Measurements from ENCODE around the gene DPEP3. TPM values are rescaled to one million over a fixed set of nuclear protein-coding genes. Genes with fewer than 3 reads are reported as not detected.

Gene DPEP3
- total and polyA plus RNA-seq, 10 of the 15 experiments (the other 5 are each of a cell fraction or from before 2014, with no cell fraction given): not detected

GRCh38 chr16:67951485-67951884 is 28.8 kb downstream of the DPEP3 start:
- no peak overlapping the region for H2AFZ ChIP-seq (ENCODE audit: control insufficient read depth, low read depth, low read length)
- H3K27ac ChIP-seq (ENCODE audit: control insufficient read depth, insufficient read depth): no peak overlapping the region
- intact Hi-C loops (cut with micrococcal nuclease; ENCODE audit: unreplicated experiment): no loop called here
- ChIA-PET CTCF (interaction anchor here (1.4 to 1.9 kb wide), 2 partner anchors 67 to 89 kb away, joined by 3 to 5 read pairs; partner anchors contain the start of gene NRN1L), RAD21 (ENCODE audit: unreplicated experiment) (no interaction called here), SMC1A (ENCODE audit: uncharacterized antibody, unreplicated experiment) (no interaction called here), POLR2A (no interaction called here)
- FAIRE-seq (no peak), DNase-seq (ENCODE audit: low read depth, low spot score) (no peak), ATAC-seq (no peak)
- no TSS peak for BruUV-seq (replicated peaks)
- no peak overlapping the region for H3K9ac ChIP-seq (ENCODE audit: control insufficient read depth, insufficient read depth, low read length)
- TF ChIP-seq CHD4 (IDR thresholded peaks at IDR 0.05) (no peak), HSF1 (IDR thresholded peaks at IDR 0.05; ENCODE audit: low read depth, low read length) (no peak), SUZ12 (IDR thresholded peaks at IDR 0.05; ENCODE audit: unreplicated experiment) (no peak), SREBF2 (IDR thresholded peaks at IDR 0.05; ENCODE audit: low read length) (no peak), ZZZ3 (IDR thresholded peaks at IDR 0.05; ENCODE audit: control insufficient read depth, insufficient read length, low read depth) (no peak), BCLAF1 (IDR thresholded peaks at IDR 0.05) (no peak)
- in situ Hi-C loops (cut with MboI): no loop called here
- H3K9me3 ChIP-seq (replicated peaks; ENCODE audit: control insufficient read depth, insufficient read depth, low read length): no peaks in the 10 kb centered on the region
- no peak overlapping the region for H3K4me3 ChIP-seq
- no peaks in the 10 kb centered on the region for H3K27me3 ChIP-seq (replicated peaks in 1 of 2; ENCODE audit: control insufficient read depth in 2 of 2, insufficient read depth in 2 of 2, low read length in 1 of 2)
- no peaks in the 10 kb centered on the region for H3K79me2 ChIP-seq (ENCODE audit: control insufficient read depth, insufficient read depth, low read length)
- H3K4me1 ChIP-seq (ENCODE audit: control insufficient read depth, insufficient read depth, low read length): peaks cover 3% of the 10 kb centered on the region; the same call in 1 of the 2 replicates
- no peak overlapping the region for H3K4me2 ChIP-seq (ENCODE audit: control insufficient read depth, insufficient read depth)
- 94% methylated on average over 10 of the region's 12 CpGs for WGBS (ENCODE audit: insufficient coverage, insufficient replicate concordance, low lambda C conversion rate, missing lambda C conversion rate)
- no peaks in the 10 kb centered on the region for H4K20me1 ChIP-seq (ENCODE audit: control insufficient read depth, insufficient read depth)
- peaks cover 0 to 4% of the 10 kb centered on the region in 2 experiments; a peak in 3 of 4 replicates for H3K36me3 ChIP-seq (ENCODE audit: control insufficient read depth in 2 of 2, insufficient read depth in 2 of 2, low read length in 1 of 2)

Measured in GM12878 (cell line).